GM19452 (cell line): ENCODE results near the gene IL32.
A peak's percentile ranks its signal among the peaks of the same experiment; 100 is the strongest.

Source experiments
- ATAC-seq: cut with Tn5 transposase; IDR thresholded peaks from one replicate; pipeline ENCODE4 v1.9.1; 2021; ENCODE audit not compliant: unreplicated experiment

IL32 gene

DNA sequence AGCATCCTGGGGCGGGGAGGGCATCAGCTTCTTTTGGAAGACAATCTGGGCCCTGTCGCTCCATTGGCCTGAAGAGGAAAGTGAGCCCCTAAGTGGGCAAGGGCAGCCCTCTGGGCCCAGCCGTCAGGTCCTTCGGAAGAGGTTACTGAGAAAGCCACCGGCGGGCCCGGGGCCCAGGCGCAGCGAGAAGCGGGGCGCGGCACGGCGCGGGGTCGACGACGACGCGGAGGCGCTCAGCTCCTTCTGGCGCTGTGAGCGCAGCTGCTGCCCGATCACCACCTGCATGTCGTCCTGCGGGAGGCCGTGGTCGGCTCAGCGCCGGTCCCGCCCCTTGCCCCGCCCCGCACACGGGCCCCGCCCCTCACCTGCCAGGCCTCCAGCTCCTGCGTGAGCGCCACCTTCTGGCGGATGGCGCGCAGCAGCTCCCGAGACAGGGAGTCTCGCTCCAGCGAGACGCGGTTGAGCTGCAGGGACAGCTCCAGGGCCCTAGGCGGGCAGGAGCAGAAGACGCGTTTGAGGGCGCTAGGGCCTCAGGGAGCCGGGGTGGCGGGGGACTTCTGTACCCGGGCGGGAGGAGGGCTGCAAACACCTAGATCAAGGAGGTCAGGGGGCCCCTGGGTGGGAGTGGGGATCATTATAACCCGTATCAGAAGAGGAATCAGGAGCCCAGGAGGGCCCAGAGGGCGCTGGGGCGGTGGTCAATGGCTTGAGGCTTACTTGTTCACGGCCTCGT is 37.3 kb upstream of the IL32 start:
- peak; percentile 39 for ATAC-seq

DNA sequence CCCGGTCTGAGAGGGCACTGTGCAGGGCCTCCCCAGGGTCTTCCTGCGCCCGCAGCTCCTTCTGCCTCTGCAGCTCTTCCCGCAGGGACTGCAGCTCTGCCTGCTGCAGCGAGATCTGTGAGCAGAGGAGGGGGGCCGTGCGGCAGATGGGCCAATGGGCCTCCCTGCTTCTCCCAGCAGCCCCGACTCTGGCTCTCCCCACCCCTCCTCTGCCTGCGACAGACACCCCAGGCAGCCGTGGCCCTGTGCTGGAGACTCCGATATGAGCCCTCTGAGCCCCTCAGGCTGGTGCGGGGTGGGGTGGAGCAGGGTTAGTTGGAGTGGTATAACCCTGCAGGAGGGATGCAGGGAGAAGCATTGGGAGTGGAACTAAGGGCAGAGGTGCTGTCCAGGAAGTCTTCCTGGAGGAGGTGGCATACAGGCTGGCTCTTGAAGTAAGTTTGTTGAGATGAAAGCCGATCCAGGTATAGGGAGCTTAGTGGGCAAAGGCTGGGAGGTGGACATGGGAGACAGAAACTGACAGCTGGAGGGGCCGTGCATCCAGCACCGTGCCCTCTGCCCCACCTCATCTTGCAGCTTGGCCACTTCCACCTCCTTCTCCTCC is 36.6 kb upstream of the IL32 start:
- ATAC-seq, result no peak

DNA sequence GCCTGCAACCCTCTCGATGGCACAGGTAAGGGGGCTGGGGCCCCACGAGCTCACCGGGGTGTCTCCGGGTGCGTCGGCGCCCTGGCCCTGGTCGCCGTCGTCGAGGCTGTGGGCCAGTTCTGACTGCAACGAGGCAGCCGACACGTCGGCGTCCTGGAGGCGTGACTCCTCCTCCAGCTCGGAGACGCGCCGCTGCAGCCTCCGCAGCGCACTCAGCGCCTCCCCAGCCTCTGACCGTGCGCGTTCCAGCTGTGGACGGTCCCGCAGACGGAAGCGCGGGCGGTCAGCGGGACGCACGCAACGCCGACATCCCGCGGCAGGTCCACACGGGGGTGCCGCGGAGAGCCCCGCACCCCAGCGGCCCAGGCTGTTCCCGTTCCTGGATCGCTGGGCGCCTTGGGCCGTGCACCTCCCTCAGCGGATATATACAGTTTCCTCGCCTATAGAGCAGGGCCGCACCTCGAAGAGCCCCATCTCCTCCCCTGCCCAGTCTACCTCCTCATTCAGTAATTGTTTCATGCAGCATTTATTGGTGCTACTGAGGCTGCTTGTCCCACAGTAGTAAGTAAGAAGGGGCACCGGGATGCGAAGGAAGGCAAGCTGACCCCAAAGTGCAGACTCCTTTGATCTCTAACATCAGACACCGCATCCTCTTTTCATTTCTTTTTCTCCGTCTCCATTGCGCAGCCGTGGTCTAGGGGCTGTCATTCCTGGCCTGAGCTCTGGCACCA is 35.8 kb upstream of the IL32 start:
- ATAC-seq, result no peak

DNA sequence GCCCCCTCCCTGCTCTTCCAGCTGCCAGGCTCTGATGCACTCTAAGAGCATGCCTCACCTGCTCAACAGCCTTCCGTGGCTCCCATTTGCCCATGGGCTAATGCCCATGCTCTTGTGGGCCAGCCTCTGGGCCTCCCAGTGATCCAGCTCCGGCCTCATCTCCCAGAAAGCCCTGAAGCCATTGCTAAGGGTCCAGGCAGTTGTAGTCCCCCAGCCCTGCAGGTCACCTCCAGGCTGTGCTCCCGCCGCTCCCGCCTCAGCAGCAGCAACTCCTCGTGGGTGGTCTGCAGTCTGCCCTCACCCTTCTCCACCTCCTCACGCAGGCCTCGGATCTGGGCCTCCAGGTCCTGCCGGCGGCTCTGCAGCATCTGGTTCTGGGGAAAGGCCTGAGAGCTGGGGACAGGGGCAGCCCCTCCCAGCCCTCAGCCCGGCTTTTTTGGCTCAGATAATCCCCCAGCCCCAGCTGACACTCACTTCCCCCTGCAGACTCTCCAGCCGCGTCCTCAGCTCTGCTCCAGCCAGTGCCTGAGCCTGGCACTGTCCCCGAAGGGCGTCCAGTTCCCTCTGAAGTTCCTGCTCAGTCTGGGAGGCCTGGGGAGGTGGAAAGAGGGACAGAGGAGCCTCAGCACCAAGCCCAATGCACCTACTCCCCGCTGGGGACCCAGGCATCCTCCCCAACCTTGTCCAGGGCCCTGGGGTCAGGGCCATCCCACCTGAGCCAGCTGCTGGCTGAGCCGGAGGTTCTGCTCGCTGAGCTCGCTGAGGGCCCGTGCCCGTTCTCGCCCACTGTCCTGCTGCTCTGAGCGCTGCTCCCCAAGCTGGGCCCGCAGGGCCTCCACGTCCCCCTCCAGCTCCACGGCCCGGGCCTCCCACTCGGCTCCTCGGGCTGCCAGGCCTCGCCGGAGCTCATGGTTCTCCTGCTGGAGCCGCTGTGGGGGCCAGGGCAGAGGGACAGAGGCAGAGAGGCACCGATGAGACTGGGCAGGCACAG is 34.9 kb upstream of the IL32 start:
- ATAC-seq, result no peak

DNA sequence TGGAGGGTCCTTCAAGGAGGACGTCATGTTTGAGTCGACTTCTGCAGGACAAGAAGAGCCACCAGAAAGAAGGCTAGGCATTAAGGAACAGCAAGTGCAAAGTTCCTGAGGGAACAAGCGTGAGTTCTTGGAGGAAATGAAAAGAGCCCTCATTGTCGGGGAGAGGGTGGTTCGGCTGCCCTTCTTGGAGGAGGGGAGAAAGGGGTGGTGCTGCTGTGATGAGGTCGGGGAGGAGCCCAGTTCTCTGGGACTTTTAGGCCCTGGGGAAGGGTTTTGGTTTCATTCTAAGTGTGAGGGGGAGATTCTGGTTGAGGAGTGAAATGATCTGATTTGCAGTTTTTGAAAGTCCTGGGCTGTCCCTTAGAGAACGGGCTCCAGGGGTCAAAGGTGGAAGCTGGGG is 32.8 kb upstream of the IL32 start:
- ATAC-seq, result no peak

DNA sequence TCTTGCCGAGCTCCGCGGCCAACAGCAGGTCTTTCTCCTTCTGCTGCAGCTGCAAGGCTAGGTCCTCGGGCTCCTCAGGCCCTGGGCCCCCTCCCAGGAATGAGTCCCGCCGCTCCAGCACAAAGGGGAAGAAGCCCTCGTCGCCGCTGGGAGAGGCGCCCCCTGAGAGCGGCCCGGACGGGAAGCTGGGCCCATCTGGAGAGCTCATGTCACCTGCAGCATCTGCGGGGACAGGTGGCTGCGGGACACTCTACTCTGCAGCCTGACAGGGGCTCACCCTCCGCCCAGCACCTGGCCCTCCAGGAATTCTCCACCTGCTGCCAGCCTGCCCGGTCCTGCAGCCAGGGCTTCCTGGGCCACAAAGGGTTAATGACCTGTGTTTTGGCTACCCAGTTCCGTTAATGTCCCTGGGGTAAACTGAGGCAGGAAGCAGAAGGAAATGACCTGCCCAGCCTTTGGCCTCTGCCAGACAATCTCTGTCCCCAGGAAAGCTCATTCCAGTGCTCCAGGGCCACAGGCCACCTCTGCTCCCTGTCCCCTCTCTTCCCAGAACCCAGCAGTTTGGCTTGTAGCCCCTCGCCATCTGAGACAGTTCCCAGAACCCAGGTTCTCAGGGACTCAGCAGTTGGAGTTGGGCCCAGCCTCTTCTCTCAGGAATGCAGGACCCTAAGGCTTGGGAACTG is 30.0 kb upstream of the IL32 start:
- ATAC-seq, result no peak

DNA sequence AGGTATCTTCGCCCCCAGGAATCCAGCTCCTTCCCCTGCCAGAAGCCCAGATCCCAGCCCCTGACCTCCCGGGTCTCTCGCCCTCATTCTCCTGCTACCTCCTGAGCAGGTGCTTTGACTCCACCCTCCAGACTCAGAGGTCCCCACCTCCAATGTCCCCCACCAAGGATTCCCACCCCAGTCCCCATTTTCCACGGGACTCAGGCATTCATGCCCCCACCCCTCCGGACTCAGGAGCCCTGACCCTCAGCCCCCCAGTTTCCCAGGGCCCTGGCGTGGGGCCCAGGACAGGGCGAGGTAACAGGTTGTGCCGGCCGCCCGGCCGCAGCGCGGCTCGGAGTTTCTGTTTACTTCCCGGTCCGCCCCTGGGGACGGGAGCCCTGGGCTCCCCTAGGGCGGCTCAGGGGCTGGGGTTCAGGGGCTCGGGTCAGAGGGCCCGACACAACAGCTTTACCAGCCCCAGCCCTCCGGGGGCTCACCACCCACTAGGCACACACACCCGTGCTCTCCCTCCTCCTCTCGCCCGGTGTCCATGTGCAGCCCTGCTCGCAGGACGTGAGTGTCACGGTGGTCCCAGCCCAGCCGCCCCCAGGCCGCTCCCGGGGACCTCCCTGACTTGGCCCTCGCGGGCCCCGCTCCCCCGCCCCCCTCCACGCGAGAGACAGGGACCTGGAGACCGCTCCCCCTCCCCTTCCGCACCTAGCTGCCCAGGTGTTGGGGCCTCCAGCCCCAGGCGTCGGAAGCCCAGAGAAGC is 29.3 kb upstream of the IL32 start:
- ATAC-seq, result no peak

DNA sequence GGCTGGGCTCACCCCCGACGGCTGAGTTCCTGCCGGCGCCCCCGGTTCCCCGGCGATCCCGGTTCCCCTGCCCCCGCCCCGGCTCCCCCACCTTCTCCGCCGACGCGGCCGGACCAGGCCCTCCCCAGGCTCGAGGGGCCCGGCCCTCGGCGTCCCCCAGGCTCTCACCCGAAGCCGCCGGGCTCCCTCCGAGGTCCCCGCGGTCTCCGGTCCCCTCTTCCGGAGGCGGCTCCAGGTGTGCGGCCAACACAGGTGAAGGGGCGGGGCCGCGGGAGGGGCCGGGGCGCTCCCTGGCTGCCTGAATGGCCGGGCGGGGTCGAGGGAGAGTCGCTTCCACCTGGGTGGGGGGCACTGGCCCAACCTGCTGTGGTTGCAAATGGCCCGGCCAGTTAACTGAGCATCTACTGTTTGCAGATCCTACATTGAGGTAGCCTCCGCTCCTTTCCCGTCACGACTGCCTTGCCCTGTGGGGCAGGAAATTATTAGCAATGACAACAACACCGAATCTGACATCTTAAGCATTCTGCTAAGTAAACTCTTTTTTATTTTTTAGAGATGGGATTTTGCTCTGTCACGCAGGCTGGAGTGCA is 28.6 kb upstream of the IL32 start, which contains the start of gene BICDL2:
Gene BICDL2, minus strand, starts transcription at position 219 of the 590 bp plus-strand sequence. CDS start 1,448 bp downstream, outside the sequence.
- ATAC-seq, result no peak

DNA sequence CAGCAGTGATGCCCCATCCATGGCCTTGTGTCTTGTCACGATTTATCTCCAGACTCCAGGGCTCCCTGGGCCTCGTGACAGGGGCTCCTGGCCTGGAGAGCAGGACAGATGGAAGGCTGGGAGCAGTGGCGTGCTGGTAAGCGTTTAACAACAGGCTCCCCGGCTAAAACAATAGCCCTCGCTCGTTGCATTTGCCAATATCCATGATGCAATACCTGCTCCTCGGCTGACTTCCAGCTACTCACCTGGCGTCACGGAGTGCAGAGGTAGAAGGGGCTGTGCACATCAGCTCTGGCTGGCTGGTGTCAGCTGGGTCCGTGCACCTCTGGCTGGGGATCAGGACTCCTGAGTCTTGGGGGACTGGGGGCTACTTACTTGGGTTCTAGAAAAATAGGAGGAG is 27.2 kb upstream of the IL32 start:
- no peak for ATAC-seq

DNA sequence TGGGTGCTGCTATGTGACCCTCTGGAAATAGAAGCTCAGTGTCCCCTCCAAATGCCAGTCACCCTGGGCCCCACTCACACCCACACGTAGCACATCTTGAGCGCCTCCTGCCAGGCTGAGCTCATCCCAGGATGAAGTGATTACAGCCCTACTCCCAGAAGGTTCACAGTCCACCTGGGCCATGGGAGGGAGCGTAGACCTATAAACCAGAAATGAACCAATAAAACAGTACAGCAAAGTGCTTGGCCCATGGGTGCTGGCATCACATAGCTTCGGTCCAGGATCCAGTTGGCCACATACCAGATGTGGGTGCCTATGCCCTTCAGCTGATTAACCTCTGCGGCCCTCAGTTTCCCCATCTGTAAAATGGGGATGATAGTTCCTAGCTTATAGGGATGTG is 26.5 kb upstream of the IL32 start:
- ATAC-seq, result no peak

DNA sequence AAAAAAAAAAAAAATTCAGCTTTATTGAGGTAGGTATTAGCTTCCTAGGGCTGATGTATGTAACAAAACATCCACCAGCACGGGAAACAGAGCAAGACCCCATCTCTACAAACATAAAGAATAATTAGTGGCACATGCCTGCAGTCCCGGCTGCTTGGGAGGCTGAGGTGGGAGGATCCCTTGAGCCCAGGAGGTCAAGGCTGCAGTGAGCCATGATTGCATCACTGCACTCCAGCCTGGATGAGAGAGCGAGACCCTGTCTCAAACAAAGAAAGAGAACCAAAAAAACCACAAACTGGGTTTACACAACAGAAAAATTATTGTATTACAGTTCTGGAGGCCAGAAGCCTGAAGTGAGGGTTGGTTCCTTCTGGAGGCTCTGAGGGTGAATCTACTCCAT is 23.1 kb upstream of the IL32 start:
- no peak for ATAC-seq

DNA sequence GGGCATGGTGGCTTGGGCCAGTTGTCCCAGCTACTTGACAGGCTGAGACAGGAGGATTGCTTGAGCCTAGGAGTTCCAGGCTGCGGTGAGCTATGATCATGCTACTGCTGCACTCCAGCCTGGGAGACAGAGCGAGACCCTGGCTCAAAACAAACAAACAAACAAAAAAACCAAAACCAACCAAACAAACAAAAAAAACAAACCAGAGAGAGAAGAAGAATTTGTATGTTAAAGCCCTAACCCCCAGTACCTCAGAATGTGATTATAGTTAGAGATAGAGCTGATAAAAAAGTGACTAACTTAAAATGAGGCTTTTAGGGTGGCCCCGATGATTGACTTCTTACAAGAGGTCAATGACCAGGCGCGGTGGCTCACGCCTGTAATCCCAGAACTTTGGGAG is 20.7 kb upstream of the IL32 start:
- ATAC-seq, result no peak

DNA sequence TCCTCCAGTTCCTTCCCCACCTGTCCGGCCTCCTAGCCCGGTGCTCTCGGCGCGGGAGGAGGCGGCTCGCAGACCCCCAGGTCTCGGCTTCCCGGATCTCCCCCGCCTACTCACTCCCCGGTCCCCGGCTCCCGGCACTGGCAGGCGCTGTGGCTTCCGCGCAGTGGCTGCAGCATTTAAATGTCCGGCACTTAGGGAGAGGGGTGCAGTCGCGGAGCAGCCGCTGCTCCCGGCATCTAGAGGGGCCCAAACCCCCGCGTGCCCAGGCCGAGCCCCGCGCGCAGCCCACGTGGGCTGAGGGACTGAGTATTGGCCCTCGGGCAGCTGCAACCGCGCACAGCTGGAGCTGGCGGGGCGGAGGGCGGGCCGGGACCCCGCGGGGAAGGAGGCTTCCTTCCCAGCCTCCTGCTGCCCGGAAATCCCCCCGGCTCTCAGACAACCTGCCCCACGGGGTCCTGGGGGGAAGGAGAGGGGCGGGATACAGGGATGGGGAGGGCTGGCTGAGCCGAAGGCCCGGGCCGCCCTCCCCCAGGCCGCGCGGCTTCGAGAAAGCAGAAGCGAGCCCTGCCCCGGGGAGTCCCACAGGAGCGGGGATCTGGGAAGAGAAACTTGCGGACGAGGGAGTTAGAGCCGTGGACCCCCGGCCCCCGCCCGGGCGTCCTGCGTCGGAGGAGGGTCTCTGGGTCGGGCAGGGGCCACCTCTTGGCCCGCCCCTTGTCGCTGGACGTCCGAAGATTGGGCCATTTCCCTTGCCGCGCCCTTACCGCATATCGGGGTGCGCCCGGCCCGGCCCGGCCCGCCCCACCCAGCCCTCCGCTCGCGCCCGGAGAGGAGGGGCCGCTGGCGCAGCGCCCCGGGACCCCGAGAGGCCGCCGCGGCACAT is 19.4 kb upstream of the IL32 start, which contains the start of gene MMP25:
Gene MMP25, plus strand, starts transcription at position 804 of the 883 bp plus-strand sequence. CDS start 357 bp downstream, outside the sequence.
- ATAC-seq, result no peak

DNA sequence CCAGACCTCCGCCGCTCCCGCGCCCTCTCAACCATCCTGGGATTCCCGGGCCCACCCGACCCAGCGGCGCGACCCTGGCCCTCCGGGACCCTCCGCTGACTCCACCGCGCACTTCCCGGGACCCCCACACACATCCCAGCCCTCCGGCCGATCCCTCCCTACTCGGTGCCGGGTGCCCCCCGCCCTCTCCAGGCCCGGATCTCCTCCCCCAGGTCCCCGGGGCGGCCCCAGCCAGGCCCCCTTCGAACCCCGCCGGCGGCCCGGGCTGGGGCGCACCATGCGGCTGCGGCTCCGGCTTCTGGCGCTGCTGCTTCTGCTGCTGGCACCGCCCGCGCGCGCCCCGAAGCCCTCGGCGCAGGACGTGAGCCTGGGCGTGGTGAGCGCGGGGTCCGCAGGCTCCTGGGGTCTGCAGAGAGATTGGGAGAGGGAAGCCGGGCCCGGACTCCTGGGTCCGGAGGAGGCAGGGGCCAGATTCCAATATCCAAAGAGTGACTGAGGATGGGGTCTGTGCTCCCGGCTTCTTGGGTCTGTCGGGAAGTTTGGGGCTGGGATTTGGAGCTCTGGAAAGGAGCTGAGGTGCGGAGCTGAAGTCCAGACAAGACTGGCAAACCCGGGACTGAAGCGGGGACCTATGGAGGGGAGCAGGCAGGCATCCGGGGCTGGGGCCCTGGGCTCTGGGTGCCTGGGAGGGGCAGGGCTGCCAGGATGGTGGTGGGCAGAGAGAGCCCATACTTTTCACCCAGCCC is 18.6 kb upstream of the IL32 start:
- ATAC-seq, result no peak

DNA sequence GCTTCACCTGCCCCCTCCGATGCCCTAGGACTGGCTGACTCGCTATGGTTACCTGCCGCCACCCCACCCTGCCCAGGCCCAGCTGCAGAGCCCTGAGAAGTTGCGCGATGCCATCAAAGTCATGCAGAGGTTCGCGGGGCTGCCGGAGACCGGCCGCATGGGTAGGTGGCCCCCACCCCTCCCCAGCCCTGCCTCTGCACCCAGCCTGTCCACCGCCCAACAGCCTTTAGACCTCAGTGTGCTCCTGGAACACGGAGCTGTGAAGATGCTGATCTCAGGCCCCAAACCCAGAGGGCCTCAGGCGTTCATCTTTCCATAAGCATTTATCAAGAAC is 18.1 kb upstream of the IL32 start:
- no peak for ATAC-seq

DNA sequence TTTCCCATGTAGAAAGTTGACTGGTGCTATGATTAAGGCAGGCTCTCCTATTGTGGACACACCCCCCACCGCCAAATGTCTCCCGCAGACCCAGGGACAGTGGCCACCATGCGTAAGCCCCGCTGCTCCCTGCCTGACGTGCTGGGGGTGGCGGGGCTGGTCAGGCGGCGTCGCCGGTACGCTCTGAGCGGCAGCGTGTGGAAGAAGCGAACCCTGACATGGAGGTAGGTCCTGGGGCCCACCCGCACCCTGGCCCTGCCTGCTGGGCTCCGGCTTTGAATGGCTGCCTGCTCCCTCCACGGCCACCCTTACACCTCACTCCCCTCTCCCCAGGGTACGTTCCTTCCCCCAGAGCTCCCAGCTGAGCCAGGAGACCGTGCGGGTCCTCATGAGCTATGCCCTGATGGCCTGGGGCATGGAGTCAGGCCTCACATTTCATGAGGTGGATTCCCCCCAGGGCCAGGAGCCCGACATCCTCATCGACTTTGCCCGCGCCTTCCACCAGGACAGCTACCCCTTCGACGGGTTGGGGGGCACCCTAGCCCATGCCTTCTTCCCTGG is 15.4 kb upstream of the IL32 start:
- no peak for ATAC-seq

DNA sequence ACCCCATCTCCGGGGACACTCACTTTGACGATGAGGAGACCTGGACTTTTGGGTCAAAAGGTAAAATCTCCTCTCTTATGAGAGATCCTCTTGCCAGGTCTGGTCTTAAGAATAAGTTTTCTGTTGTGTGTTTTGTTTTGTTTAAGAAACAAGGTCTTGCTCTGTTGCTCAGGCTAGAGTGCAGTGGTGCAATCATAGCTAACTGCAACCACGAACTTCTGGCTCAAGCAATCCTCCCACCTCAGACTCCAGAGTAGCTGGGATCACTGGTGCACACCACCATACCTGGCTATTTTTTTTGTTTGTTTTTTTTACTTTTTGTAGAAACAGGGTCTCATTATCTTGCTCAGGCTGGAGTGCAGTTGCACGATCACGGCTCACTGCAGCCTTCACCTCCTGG is 15.0 kb upstream of the IL32 start:
- no peak for ATAC-seq
